Fibroblast of villous mesenchyme (primary cell): ENCODE data around the gene MYO1D. TPM values are rescaled to one million over a fixed set of nuclear protein-coding genes. Genes with fewer than 3 reads are reported as not detected.

Source experiments
- DNase-seq: peaks from one replicate; pipeline ENCODE4 v3.0.0-alpha.2; 2010; ENCODE audit warnings: low read depth
- H3K4me3 ChIP-seq: 2 replicates; pipeline ENCODE4 v1.5.1; 2011; ENCODE audit warnings: low read depth, mild to moderate bottlenecking, low read length
- total RNA-seq: library from RNA; depleted of rRNA; stranded (reverse); fragments of >200 nt; gene quantifications from 2 replicates; pipeline ENCODE4 v1.2.3, GENCODE V29; 2012
- TF ChIP-seq, protein P1 (sequence below): IDR thresholded peaks from 2 replicates; pipeline ENCODE4 v1.5.1; 2012; ENCODE audit warnings: low read depth, mild to moderate bottlenecking, low read length; ENCODE audit not compliant: insufficient read depth

Gene MYO1D
- total RNA-seq, 1 donor = 19.0 TPM

DNA sequence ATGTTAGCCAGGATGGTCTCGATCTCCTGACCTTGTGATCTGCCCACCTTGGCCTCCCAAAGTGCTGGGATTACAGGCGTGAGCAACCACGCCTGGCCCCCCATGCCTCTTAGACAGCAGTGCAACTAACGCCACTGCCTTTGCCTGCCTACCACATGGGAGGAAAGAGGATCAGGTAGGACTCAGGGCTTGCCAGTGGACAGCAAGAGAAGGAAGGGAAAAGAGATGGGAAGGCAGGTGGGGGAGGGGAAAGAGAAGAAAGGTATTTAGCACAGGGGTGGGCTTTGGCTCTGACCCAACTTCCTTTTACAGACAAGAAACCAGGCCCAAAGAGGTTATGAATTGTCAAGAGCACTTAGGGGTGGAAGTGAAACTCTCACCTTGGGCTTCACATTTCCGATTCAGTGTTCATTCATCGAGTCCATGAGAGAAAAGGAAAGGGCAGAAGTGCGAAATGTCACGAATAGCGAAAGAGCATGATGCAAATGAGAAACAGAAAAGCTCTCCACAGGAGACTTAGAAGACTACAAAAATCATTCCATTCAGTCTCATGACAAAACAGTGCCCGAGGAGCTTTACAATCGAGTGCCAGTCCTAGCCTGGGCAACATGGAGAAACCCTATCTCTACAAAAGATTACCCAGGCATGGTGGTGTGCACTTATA lies 353.8 kb downstream of the MYO1D start:
- TF ChIP-seq, protein P1, sequence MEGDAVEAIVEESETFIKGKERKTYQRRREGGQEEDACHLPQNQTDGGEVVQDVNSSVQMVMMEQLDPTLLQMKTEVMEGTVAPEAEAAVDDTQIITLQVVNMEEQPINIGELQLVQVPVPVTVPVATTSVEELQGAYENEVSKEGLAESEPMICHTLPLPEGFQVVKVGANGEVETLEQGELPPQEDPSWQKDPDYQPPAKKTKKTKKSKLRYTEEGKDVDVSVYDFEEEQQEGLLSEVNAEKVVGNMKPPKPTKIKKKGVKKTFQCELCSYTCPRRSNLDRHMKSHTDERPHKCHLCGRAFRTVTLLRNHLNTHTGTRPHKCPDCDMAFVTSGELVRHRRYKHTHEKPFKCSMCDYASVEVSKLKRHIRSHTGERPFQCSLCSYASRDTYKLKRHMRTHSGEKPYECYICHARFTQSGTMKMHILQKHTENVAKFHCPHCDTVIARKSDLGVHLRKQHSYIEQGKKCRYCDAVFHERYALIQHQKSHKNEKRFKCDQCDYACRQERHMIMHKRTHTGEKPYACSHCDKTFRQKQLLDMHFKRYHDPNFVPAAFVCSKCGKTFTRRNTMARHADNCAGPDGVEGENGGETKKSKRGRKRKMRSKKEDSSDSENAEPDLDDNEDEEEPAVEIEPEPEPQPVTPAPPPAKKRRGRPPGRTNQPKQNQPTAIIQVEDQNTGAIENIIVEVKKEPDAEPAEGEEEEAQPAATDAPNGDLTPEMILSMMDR = no peak

DNA sequence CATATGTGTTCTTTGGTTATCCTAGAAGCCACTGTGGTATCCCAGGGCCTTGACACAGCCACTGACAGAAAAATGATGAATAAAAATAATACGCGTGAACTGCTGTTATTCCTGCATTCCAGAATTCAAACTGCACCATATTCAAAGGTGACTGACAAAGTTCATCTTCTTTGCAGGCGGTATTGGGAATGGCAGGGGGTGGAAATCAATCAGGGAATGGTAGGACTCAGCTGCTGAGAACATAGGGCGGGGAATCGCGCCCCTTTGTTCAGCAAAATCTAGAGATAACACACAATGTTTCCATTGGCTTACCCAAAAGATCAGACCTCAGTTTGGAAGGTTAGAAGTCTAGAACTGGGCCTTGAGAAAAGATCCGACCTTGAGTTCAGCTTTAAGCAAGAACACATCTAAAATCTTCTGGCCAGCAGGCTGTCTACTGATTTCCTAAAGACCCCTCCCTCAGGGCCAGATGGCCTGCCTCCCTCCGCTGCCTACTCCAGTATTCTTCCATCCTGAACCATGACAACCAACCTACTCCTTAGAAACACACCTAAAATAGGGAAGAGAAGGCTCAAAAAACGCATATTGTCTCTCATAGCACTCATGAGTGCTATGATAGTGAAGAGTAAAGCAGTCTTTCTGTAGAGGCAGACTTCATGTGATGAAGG lies 356.1 kb downstream of the MYO1D start:
- DNase-seq = no peak
- no peak overlapping the region for H3K4me3 ChIP-seq
- TF ChIP-seq, protein P1 = no peak

More for the DNA sequence above, 353.8 kb downstream of the MYO1D start:
- DNase-seq = no peak
- no peak overlapping the region for H3K4me3 ChIP-seq

DNA sequence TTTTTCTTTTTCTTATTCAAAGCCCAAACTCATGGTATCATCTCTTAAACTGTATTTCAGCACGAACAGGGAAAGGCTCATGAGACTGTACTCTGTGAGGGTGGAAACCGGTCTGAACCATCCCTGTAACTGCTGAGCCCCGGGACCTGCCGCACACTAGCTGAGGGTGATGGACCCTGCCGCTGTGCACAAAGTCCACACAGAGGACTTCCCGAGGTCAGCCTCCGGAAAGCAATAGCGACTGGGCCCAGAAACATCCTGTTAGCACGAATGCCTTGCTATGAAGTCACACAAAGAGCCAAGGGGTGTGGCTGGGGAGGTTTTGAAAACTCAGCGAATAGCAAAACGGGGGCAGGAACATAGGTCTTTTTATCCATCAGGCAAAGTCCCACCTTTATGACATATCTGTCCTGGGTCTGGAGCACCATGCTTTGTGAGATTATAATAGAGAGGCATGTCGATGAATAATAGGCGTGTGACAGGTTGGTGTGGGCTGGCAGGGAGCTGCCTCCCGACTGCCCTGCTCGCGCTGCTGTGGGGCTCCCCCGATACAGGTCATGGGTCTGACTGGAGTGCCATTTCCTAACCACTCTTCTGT lies 356.7 kb downstream of the MYO1D start:
- TF ChIP-seq, protein P1 = no peak
- H3K4me3 ChIP-seq = no peak overlapping the region
- no peak for DNase-seq

DNA sequence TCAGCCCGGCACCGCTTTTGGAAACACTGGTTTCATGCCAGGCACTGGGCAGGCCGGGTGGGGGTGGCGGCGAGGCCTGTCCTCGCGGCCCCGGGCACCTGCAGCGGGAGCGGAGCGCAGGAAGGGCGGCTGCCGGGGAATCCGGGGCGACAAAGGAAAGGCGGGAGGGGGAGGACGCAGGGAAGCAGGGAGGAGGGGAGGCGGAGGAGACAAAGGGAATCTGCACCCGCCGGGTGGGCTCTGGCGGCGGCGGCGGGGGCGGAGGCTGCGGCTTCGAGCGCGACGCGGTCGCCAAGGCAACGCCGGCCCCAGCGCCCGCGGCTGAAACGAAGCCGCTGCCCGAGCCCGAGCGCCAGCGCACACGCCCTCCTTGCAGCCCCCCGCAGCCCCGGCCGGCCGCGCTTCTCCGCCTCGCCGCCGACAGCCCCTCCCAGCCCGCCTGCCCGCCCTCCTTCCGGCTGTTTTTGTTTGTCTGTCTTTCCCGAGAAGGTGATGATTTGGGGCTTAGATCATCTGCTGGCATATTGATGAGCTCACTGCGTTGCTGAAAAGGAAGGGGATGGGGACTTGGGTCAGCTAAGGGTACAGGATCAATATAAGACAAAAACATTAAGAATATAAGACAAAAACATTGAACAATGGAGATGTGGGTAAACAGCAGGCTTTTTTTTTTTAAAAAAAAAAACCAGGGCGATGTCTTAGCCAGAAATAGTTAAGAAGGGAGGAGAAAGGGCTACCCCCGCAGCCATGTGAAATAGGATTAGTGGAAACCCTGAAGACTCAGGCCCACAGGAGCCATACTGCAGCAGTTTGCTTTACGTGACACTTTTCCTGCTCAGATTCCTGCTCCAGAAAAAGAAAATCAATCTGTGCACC lies 357.5 kb downstream of the MYO1D start:
- DNase-seq = peak; percentile 36
- peak overlapping the region; percentile 49 for H3K4me3 ChIP-seq
- TF ChIP-seq, protein P1 = no peak

DNA sequence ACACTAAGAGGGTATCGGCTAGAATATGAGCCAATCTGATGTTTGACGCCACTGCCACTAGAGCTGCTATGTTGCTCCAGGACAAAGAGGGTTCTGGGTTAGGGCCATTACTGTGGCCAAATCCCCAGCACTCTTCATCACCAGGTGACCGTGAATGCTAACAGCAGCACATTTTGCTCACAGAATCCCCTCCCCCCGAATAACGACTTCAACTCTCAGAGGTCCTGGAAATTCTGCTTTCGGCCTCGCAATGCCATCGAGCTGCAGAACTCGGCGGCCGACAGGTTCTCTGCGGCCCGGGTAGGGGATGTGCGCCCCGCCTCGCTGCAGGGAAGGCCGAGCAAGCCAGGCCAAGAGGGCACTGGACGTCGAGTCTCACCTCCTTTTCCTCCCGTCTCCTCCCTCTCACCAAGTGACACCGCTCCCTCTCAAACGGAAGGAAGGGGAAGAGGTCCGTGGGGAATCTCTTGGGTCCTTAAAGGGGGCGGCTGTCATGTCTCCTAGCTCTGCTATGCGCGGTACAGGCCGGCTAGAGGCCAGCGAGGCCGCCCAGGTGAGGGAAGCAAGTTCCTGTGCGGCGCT lies 358.2 kb downstream of the MYO1D start:
- peak overlapping the region; percentile 49 for H3K4me3 ChIP-seq
- no peak for DNase-seq
- TF ChIP-seq, protein P1 = no peak

DNA sequence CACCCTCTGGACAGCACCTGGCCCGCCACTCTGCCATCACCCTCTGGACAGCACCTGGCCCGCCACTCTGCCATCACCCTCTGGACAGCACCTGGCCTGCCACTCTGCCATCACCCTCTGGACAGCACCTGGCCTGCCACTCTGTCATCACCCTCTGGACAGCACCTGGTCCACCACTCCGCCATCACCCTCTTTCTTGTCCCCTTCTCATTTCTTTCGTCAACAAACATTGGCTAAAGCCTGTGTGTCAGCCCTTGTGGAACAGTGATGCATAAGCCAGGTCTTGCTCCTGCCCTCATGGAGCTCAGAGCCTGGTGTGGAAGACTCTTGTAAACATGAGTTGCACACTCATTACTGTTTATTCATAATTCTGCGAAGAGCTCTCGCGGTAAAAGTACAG lies 358.9 kb downstream of the MYO1D start:
- H3K4me3 ChIP-seq = no peak overlapping the region
- TF ChIP-seq, protein P1 = no peak
- no peak for DNase-seq
